ENCODE measurements around the gene GRAMD1B.

GRAMD1B gene

GRCh38 chr11:123475469-123475868 is 45.4 kb downstream of the GRAMD1B start:
- DNase-seq (ENCODE audit: low read depth in 2 of 2), result no peak

- DNase-seq (ENCODE audit: low read depth in 2 of 2), result no peak
These were observed 47.3 kb downstream of the GRAMD1B start for GRCh38 chr11:123477205-123477907.

GRCh38 chr11:123478352-123478987 is 48.4 kb downstream of the GRAMD1B start:
- DNase-seq (ENCODE audit: low read depth in 2 of 2), result no peak

GRCh38 chr11:123479048-123479837 is 49.2 kb downstream of the GRAMD1B start:
- no peak for DNase-seq (ENCODE audit: low read depth in 2 of 2)

- DNase-seq (ENCODE audit: low read depth in 2 of 2), result no peak
These were observed 50.3 kb downstream of the GRAMD1B start for GRCh38 chr11:123480290-123480815.

DNA sequence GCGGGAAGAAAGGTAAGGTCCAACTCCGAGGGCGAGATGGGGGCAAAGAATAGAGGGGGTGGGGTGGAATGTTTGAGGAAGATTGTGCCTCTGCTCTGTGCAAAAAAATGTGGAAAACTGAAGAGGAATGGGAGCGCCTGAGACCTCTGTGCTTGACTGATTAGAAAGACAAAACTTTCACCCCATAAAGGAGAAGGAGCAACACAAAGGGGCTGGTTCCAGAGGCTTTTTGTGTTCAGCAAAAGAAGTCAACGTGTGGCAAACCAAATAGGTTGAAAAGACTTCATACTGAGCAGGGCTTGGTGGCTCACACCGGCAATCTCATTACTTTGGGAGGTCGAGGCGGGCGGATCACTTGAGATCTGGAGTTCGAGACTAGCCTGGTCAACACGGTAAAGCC is 50.8 kb downstream of the GRAMD1B start:
- DNase-seq (ENCODE audit: low read depth in 2 of 2), result no peak

- no peak for DNase-seq (ENCODE audit: low read depth in 2 of 2)
These were observed 51.6 kb downstream of the GRAMD1B start for GRCh38 chr11:123481640-123482039.

GRCh38 chr11:123482218-123482617 is 52.1 kb downstream of the GRAMD1B start:
- DNase-seq (ENCODE audit: low read depth in 2 of 2), result no peak

GRCh38 chr11:123483058-123483457 is 53.0 kb downstream of the GRAMD1B start:
- DNase-seq (ENCODE audit: low read depth in 2 of 2), result peak in 1 of 2 donors; percentile 27

DNA sequence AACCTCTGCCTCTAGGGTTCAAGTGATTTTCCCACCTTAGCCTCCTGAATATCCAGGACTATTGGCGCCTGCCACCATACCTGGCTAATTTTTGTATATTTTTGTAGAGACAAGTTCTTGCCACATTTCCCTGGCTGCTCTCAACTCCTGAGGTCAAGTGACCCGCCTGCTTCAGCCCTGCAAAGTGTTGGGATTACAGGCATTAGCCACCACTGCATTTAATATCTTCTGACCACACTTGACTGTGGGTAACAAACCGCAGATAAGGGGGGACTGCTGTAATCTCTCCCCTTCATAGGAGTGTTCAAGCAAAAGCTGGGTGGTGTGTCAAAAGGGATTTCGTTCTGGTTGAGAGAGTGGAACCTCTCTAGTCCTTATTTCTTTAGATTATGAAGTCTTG is 53.4 kb downstream of the GRAMD1B start:
- no peak for DNase-seq (ENCODE audit: low read depth in 2 of 2)

DNA sequence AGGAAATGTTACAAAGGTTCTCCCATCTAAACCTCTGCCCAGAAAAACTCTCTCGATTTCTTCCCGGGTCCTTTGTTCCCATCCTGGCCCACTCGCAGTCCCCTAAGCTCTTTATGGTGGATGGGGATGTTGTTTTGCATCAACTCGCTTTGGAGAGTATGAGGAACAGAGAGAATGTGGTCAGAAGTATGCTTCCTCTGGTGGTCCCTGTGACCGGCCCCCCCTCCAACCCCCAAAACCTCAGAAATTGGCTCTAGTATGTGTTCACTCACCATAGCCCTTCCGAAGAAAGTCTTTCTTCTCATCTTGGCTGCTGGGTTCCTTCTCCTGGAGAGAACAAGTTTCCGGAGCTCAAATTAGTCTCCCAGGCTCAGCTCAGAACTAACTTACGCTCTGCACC is 54.4 kb downstream of the GRAMD1B start:
- DNase-seq (ENCODE audit: low read depth in 2 of 2), result no peak

DNA sequence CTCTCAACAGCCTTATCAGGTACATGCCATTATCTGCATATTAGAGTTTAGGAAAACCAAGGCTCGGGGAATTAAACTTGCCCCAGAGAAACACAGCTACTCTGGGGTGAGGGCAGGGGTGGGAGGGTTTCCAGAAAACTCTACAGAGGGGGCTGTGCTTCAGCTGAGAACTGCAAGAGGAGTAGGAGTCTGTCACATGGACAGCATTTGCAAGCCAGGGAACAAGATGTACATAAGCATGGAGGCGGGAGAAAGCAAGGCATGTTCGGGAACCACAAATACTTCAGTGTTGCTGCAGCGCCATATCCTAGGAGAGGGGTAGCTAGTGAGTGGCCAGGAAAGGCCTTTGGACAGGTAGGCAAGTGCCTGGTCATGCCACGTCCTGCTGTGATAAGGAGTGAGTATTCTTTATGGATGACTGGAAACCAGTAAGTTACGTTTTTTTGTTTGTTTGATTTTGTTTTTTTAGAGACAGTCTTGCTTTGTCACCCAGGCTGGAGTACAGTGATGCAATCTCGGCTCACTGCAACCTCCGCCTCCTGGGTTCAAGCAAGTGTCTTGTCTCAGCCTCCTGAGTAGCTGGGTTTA is 57.2 kb downstream of the GRAMD1B start:
- DNase-seq (ENCODE audit: low read depth in 2 of 2), result no peak

GRCh38 chr11:123490527-123490926 is 60.5 kb downstream of the GRAMD1B start:
- no peak for DNase-seq (ENCODE audit: low read depth in 2 of 2)

DNA sequence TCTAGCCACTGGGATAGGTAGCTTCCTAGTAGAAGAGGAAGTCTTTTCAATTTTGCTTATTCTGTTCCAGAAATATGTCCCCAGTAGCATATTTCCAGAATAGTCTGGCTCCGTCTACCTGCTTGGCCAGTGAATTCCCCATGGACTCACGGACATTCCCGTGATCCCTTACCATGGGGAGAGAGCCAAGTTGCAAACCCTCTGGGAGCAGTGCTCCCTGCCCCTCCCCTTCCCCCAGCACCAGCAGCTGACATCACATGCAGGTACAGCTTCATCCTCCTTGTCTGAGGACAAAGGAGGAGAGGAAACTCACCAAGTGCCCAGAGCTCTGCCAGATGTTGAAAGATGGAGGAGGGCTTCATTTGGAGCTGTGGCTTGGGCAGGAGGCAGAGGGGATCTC is 61.2 kb downstream of the GRAMD1B start:
- DNase-seq (ENCODE audit: low read depth in 2 of 2), result no peak

GRCh38 chr11:123493349-123494063 is 63.4 kb downstream of the GRAMD1B start:
- no peak for DNase-seq (ENCODE audit: low read depth in 2 of 2)

- DNase-seq (ENCODE audit: low read depth in 2 of 2), result no peak
These were observed 64.4 kb downstream of the GRAMD1B start for GRCh38 chr11:123494195-123495050.

- no peak for DNase-seq (ENCODE audit: low read depth in 2 of 2)
These were observed 74.3 kb downstream of the GRAMD1B start for GRCh38 chr11:123504401-123504800.

DNA sequence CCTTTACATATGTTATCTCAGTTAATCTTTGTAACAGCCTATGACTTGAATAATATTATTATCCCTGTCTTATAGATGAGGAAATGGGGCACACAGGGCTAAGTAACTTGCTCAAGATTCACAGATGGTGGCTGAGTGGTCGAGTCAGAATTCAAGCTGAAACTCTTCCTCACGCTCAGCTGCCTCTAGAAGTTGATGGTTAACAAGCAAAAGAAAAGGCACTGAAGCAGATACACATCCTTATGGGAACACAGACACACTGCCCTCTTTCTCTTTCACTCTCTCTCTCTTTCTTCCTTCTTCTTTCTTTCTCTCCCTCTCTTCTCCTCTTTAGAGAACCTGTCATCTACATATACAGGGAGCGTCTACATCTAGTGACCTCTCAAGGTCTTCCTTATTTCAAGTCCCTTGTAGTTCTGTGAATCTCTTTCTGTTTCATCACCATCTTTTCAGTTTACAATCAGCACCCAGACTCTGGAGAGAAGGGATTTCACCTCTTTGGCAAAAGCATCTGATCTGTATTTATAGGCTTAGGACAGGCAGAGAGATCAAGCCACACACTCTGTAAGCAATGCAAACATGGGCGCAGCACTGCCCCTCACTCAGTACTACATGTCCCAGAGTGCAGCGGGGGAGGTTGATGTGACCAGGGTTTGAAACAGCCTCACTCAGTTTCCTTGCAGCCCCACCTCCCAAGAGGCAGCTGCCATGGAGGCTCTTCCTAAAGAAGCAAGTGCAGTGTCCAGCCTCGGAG is 75.7 kb downstream of the GRAMD1B start:
- DNase-seq (ENCODE audit: low read depth in 2 of 2), result no peak

DNA sequence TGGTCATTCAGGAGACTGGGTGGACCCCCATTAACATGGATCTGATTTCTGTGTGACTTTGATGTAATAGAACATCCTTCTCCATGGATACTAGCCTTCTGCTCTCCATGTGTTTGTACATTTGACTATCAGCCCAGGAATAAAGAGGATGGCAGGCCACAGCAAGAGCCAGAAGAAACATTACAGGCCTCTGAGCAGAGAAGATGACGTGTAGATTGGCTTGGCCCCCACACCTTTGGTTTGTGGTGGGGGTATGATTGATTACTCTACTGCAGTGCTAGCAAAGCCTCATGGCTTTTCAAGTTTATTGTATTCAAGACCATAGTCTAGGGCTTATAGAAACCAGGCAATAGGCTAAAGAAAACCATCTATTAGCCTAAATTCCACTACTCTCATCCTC is 77.0 kb downstream of the GRAMD1B start:
- DNase-seq (ENCODE audit: low read depth in 2 of 2), result no peak
